GM18873 (cell line): ENCODE results near the gene LRRC47.
"Not testable (repeated sequence)": the region's sequence is repeated elsewhere in the genome, so short reads cannot be mapped to it uniquely, and the experiment has no call there.

Experiments
- ATAC-seq: cut with Tn5 transposase; IDR thresholded peaks from one replicate; pipeline ENCODE4 v1.9.1; 2021; ENCODE audit warnings: mild to moderate bottlenecking, moderate library complexity, moderate number of reproducible peaks; ENCODE audit not compliant: unreplicated experiment, low FRiP score

Gene LRRC47

GRCh38 chr1:3816331-3817137 is 20.2 kb upstream of the LRRC47 start:
- ATAC-seq, result no peak

- ATAC-seq, result no peak
These were observed 18.7 kb upstream of the LRRC47 start for GRCh38 chr1:3814771-3815561.

GRCh38 chr1:3814065-3814464 is 17.8 kb upstream of the LRRC47 start:
- no peak for ATAC-seq

- ATAC-seq, result no peak
These were observed 15.3 kb upstream of the LRRC47 start for GRCh38 chr1:3811595-3811911.

GRCh38 chr1:3810149-3810761 is 14.0 kb upstream of the LRRC47 start:
- not testable (repeated sequence) for ATAC-seq

GRCh38 chr1:3809680-3810079 is 13.4 kb upstream of the LRRC47 start:
- no peak for ATAC-seq

- no peak for ATAC-seq
These were observed 11.5 kb upstream of the LRRC47 start for GRCh38 chr1:3807769-3808168.

GRCh38 chr1:3805038-3805437 is 8.7 kb upstream of the LRRC47 start:
- ATAC-seq, result no peak

GRCh38 chr1:3804627-3804944 is 8.3 kb upstream of the LRRC47 start:
- ATAC-seq, result not testable (repeated sequence)

- no peak for ATAC-seq
These were observed 7.8 kb upstream of the LRRC47 start for GRCh38 chr1:3803905-3804626.

GRCh38 chr1:3800795-3801194 is 4.5 kb upstream of the LRRC47 start:
- not testable (repeated sequence) for ATAC-seq

GRCh38 chr1:3799976-3800685 is 3.8 kb upstream of the LRRC47 start:
- no peak for ATAC-seq

GRCh38 chr1:3795453-3796214 is 664 bp downstream of the LRRC47 start:
- ATAC-seq, result peak; percentile 5

GRCh38 chr1:3790952-3791351 is 5.3 kb downstream of the LRRC47 start:
- no peak for ATAC-seq

GRCh38 chr1:3790500-3790923 is 5.8 kb downstream of the LRRC47 start:
- ATAC-seq, result no peak

GRCh38 chr1:3789421-3790300 is 6.6 kb downstream of the LRRC47 start:
- no peak for ATAC-seq

- no peak for ATAC-seq
These were observed 7.4 kb downstream of the LRRC47 start for GRCh38 chr1:3788756-3789420.
